Hematopoietic multipotent progenitor cell treated with erythropoietin and hydrocortisone succinate and interleukin-3 and kit ligand, for 8 days (in vitro differentiated cells): Measurements from ENCODE around the gene SLC35A5.

ENCODE experiments used
- DNase-seq: peaks from one replicate; pipeline ENCODE4 v3.0.0-alpha.2; 2015

Gene SLC35A5

GRCh38 chr3:112629425-112629824 is 67.6 kb downstream of the SLC35A5 start:
- no peak for DNase-seq

- no peak for DNase-seq
Measured at GRCh38 chr3:112631257-112631656, 69.4 kb downstream of the SLC35A5 start.

- no peak for DNase-seq
Measured at GRCh38 chr3:112632596-112632995, 70.8 kb downstream of the SLC35A5 start.

- no peak for DNase-seq
Measured at GRCh38 chr3:112633191-112633590, 71.3 kb downstream of the SLC35A5 start.

GRCh38 chr3:112633757-112634156 is 71.9 kb downstream of the SLC35A5 start:
- DNase-seq: no peak

- DNase-seq: no peak
Measured at GRCh38 chr3:112634786-112635541, 73.1 kb downstream of the SLC35A5 start.
